Kidney glomerular epithelial cell (primary cell): ENCODE data around the gene NAA80.

Experiments
- DNase-seq: peaks from one replicate; lab custom pipeline; 2025; lab: John Stamatoyannopoulos, UW

Gene NAA80

DNA sequence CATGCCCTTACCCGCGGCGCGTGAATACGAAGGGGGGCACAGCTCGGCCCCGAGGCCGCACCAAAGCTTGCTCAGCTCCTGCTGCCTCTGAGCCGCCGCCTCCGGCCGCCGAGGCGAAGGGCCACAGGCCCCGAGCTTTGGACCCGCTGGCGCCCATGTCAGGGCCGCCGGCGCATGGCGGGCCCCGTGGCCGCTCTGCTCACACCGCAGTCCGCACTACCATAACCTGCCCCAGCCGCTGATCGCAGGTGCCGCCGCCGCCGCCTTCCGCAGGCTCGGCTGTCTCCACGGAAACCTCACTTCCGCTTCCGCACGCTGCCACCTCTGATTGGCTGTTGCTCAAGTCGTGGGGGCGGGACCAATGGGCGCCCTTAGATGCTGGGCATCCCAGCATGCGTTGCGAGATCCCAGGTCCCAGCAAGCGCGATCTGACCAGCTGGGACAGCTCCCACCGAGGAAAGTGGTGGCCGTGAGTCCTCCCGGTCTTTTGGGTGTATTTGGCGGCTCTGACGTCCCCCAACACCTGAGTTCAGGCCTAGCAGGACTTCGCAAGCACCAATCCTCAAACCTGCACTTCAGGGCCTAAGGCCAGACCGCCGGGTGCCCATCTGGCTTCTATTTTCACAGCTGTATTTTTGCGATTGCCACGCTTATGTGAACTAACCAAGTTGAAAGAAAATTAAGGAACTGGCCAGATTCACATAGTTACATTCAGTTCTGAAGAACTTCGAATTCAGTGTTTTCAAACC lies 28.9 kb upstream of the NAA80 start, which contains the start of gene TUSC2:
Gene TUSC2, minus strand, starts transcription at position 281 of the 749 bp plus-strand sequence. Its CDS starts 124 bp downstream, at position 157.
- DNase-seq: peak; percentile 98

DNA sequence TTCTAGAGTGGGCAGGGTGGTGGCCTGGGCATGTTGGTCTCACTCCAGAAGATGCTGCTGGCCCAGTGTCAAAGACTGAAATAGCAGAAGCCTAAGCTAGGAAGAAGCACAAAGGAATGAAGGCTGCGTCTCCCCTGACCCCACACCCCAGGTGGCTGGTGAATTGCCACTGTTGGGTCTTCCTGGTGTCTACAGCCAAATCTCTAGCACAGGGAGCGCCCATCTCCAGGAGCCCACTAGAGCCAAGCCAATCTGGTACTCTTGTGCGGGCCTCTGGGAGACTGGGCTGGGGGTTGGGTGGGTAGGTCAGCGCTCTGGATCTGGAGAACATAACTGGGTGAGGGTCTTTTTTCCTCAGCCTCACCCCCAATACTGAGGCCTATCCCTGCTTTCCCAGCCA lies 27.9 kb upstream of the NAA80 start:
- DNase-seq: no peak

DNA sequence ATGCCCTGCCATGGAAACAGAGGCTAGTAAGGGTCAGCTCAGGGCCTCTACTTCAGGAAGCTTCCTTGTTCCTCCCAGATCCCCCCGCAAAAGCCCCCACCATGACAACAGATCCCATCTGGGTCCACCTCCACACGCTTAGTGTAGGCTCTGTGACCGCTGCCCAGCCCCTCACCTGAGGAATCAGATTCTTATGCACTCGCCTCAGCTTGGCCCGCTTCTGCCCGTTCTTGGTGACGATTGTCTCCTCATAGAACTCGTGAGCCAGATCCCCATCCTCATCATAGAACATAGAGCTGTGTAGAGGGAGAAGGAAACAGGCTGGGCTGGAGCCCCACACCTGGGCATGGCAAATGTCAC lies 27.0 kb upstream of the NAA80 start:
- no peak for DNase-seq

DNA sequence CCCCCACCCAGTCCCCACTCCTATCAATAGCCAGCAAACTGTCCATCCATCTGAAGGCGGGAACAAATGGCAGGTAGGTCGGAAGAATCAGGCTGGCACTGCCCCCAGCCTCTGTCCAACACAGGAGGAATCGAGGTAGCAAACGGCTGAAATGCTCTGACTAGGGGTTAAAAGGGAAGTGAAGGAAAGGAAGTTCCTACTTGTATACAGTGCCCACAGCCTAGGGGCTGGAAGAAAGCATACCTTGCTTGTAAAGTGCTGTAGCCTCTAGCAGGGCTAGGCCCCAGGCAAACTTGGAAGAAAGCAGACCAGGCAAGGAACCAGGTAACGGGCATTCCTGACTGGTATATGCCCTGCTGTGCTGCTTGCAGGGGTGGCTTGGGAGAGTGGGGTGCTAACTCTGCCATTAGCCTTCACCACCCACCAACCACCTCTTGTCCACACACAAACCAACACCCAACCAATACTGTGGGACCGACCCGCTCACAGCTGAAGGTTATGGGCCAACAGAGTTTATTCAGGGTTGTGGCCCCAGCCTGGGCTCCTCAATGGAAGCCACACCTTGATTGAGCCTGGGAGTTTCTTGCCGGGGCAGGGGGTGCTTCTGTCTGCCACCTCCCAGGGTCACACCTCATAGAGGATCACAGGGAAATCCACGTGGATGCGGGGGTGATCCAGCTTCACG lies 26.4 kb upstream of the NAA80 start:
- no peak for DNase-seq

DNA sequence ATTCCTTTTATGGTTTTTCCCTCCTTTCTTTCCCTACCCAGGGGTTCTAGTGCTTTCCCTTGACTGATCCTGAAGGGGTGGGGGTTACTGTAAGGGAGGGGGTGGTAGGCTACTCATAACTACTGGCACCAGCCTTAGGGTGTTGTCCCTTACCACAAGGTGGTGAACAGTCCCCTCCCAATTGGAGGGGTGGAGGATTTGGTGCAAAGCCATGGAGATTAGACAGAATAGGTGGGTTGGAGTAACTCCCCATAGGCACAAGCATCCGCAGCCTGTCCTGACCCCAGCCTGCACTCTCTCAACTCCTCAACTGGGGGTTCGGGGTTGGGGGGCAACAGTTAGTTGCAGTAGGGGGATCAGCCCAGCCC lies 25.9 kb upstream of the NAA80 start:
- DNase-seq: no peak

DNA sequence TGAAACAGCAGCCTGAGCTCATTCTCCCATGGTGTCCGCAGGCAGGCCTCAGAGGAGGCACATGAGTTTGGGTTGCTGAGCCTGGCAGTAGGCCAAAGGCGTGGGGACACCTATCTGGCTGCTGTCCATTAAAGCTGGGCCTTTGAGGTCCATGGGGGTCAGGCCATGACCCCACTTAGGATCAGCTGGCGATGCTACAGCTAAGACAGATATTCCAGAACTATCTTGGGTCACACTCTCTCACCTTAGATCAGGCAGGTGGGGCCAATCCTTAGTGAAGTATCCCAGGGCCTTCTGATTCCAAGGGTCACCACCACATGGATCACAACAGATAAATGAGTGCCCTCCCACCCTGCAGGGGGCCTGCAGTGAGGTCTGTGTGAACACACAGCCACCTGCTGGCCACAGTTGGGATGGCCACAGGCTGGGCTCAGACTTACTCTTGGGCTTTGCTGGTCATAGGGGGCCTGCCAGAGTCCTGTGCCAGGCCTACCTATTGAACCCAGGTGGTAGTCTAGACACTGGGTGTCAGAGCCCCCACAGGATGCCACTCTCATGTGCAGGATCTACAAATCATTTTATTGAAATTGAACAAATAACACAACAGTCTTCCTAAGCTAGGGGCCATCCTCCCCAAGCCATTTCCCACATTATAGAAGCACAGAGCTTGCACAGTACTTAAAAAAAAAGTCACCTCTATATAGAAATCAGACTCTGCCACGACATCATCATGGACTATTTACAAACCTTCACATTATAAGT lies 25.3 kb upstream of the NAA80 start:
- DNase-seq: peak; percentile 58

DNA sequence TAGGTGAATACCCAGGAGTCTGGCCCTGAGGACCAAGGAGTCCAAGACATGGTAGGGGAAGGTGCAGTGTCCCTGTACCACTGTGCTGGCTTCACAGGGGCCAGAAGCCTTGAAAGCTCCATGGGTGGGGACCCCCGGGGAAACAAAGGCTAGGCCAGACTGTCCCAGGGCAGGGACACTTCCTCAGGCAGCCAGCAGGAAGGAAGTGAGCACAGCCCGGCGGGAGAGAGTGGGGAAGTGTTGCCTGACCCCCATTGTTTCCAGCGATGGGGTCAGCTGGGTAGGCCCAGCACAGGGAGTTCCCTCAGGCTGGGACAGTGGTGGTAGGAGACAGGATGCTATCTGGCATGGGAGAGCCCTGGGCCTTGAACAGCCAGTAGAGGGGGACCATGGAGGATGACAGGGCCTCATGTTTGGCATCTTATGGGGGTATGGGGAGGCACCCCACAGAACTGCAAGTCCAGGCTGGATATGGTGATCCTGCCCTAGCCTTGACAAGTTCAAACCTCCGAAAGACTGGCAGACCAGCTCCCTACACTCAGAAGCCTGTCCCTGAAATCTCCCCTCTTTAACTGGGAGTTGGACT lies 24.5 kb upstream of the NAA80 start:
- DNase-seq: no peak

DNA sequence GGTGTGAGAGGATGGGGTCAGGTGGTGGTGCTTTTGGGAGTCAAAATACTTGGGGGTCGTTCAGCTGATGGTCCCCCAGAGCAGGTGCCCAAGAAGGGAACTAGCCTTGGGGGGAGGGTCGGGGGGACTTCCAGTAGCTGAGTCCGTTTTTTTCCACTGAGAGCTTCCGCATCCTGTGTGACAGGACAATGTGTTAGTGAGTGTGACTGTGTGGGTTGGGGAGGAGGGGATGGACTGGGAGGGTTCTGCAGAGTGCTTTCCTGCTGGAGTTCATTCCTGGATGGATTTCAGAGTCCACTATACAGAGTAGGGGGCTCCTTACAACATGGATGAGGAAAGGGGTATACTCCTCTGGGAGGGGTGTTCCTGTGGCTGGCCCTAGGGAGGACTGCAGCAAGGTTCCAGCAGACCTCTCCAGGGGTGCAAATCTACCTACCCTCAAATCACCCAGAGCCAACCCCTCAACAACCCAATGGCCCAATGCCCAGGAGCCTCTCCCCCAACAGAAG lies 23.9 kb upstream of the NAA80 start:
- DNase-seq: no peak

DNA sequence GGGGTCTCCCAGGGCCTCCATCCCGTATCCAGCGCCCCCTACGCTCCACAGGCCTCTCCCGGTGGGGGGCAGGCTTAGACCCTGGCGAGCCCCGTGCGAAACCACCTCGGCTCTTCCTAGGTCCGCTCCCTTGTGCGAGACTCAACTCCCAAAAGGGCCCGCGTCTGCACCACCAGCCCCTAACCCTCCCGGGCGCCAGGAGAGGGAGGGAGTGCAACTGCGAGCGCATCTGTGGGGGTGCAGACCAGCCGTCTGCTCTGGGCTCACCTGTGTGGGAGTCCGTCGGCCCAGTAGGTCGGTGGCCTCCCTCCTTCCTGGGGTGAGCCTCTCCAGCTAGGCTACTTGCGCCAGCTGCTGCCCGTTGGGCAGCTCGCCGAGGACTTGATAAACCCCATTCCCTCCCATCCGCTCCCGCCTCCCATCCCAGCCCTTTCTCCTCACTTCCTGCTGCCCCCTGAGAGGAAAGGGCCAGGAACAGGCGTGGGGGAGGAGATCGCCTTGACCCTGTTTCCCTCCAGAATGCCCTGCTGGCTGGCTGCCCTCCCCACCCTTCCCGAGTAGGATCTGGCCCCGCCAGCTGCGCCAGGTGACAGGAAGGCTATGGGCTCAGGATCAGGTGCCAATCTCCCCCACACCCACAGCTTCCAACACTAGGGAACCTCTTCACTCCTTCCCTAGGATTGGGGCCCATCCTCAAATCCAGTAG lies 23.3 kb upstream of the NAA80 start, which contains the start of gene HYAL2:
Gene HYAL2, minus strand, starts transcription at position 360 of the 706 bp plus-strand sequence. CDS start 2,256 bp downstream, outside the sequence.
- DNase-seq: no peak

DNA sequence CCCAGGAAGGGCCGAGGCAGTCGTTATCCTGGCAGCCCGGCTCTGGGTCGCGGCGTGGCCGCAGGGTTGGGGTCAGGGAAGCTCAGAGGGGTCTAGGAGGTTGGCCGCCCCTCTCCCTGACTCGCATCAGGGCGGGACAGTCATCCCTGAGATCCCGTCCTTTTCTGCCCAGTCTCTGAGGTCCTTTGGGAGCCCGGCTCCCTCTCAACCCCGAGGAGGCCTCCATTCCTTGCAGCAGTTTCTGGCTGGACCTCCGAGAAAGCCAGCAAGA lies 22.8 kb upstream of the NAA80 start:
- DNase-seq: no peak

DNA sequence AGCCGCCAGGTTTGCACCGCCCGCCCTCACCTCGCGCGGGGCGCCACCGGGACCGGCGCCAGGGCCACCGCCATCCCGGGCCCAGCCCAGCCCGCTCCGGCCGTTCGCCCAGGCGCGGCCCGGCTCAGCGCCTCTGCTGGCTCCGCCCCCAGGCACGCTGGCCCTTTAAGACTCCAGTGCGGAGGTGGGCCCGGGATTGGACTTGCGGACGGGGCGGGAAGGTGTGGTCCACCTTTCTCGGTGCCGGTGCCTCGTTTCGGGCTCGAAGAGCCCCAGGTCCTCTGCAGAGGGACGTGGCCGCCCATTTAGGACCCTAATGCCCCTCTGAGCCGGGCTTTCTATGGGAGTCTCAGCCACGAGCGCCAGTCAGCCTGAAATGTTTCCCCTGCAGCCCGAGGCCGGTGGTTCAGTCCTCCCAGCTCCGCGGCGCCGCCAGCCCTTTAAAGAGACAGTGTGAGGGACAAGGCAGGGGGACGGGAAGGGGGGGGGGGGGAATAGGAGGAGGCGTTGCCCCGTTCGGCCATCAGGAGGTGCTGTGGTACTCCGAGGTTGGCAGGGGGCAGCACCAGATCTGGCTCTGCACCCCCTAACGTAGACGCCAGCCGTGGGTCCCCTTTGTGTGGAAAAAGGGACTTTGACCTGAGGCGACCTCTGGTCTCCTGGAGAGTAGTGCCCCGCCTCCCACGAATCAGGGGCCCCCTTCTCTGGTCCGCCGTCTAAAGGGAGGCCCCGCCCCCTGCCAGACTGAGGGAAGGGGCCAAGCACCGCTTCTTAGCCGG lies 22.3 kb upstream of the NAA80 start:
- peak; percentile 92 for DNase-seq

DNA sequence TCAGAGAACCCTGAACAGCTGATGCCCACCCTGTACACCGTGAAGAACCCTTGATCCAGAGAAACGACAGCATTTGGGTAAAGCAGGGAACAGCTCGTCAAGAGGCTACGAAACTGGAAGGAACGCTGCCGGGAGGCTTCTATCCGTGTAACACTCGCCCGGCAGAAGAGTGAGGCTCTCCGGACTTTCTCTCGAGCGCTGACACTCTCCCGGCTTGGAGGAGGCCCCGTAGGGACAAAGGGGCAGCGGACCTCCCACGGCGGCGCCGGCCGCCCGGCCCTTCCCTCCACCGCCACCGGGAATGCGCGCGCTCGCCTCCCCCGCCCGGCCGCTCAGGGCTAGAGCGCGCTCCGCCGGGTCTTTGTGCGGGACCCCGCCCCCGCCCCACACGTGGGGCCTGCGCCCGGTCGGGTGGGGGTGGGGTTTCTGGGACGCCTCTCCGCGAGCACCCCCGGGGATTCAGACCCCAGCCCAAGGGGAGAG lies 21.7 kb upstream of the NAA80 start:
- DNase-seq: peak; percentile 53

DNA sequence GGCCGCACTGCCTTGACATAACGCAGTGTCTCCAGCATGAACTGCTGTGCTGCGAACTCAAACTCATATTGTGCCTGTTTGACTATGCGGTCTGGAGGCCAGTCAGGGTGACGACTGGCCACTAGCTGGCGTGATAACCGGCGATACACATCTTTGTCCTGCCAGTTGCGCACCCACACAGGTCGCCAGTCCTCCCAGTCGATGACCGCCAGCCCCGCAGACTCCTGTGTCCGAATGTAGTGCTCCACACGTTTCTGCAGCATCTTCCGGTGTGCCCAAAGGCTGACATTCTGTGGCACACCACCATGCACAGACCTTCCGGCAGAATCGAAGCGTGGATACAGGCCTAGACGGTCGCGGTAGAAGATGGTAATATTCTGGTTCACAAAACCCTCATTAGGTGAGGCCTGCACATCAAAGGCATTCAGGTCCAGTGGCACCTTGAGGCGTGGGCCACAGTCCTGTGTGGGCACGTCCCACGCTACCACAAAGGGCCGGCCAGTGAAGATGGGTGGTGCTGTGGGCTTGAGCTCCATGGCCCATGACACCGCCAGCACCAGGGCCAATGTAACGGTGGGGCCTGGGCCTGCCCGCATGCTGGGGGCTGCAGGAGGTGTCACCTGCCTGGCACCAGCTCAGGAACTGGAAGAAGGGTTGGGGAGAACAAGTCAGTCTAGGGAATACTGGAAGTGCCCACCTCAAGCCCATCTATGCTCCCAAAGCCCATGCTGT lies 20.9 kb upstream of the NAA80 start:
- no peak for DNase-seq

DNA sequence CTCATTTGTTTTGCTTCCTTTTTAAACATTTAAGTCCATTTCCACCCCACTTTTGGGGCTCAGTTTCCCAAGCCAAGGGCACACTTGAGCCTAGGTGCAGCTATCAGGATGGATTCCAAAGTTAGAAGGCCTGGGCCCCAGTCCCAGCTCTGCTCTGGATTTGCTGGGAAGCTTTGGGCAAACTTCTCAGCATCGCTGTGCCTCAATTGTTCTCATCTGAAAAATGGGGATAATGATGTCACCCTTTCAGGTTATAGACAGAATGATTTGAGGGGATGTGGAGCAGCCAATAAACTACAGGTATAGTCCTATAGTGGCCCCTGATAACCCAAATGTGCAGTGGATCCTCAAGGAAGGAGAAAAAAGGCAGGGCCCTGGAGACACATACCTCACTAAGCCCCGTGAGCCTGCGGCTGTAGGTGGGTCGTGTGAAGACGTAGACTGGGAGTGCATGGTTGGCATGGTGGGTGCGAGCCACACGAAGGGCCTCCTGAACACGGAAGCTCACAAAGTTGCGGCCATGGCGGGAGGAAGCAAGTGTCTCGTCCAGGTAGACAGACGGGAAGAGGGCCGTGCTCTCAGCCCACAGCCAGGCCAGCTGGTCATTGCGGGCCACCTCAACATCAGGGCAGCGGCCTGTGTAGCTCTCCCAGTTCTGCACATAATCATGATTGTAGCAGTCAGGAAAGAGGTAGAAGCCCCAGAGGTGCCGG lies 20.1 kb upstream of the NAA80 start:
- DNase-seq: no peak

DNA sequence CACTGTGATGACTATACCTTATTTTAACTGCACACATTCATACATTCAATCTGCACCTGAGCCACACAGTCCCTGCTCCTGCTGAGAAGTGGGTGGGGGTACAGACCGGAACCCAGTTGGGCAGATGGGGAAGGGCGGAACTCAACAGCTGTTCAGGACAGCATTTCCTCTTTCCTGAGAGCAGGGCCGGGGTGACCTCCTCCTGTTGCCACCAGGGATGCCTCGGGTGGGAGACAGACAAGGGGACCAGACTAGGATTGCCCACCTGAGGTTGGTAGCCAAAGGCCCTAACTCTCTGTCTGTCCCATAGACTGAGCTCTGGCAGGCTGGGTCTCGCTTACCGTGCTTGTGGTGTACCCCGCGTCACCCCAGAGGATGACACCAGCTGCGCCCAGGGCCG lies 19.4 kb upstream of the NAA80 start:
- no peak for DNase-seq

DNA sequence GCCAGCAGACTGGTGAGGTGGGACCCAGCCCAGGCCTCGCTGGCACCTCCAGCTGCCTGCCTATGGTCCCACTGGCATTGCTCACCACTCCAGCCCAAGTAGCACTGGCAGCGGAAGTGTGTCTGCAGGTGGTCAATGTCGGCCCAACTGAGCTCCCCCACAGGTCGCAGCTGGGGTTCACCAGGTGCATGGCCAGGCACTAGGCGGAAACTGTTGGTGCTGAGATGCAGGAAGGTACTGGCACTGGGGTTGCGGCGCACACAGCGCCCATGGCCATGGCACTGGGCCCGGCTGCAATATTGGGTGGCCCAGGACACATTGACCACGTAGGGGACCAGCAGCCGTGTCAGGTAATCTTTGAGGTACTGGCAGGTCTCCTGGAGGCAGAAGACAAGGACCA lies 19.0 kb upstream of the NAA80 start:
- no peak for DNase-seq

DNA sequence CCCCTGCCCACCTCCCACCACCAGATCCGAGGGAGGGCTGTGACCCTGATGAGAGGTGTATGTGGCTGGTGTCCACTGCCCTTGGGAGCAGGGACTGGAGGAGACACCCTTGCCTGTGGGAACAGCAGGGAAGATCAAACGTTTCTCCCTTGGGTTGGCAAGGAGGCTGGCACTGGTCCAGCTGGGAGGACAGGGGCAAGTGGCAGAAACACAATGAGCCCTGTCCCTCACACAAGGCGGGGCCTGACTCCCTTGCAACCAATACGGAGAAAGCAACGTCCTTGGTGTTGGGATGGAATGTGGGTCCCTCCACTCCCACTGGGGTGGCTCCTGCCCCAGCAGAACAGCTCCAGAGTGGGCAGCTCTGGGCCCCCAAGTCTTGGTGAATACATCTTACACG lies 18.1 kb upstream of the NAA80 start:
- no peak for DNase-seq

DNA sequence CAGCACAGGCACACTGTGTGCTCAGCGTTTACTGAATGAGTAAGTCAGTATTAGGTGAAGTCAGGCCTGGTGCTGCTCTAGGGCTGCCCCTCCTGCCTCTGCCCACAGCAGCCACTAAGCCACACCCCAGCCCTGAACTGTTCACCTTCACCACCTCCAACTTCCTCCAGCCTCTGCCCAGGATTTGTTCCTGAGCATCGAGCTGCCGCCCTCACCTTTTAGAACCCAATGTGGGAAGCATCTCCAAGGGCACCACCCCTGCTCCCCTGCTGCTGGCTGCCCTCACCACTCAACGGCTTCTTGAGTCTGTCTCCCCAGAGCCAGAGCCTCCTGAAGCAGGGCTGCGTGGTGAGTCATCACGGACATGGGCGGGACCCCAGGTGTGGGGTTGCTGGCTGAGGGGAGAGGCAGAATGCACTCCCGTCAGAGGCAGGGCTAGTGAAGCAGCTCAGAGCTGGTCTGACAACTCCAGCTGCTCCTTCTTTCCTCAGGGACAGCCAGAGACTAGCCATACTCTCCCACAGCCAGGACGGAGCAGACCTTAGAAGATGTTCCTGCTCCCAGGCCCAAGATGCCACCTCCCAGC lies 17.5 kb upstream of the NAA80 start:
- peak; percentile 66 for DNase-seq

DNA sequence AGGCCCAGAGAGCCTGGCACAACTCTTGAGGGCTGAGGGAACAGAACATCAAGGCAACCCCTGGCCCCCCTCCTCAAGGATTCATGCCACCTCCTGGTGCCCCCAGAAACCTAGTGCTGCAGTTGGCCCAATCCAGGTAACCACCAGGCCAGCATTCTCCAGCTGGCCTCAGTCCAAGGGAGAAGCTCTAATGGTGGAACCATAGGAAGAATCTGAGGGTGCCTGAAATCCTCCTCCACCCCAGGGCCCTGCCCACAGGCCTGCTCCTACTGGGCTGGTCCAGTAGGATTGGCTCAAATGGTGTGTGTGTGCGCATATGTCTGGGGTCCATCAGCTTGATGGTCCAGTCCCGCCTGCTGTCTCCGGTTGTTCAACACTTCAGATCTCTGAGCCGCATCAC lies 15.6 kb upstream of the NAA80 start:
- no peak for DNase-seq
